ENCODE measurements around the gene IL6R. TPM values are rescaled to one million over a fixed set of nuclear protein-coding genes. Genes with fewer than 3 reads are reported as not detected.
A peak's percentile ranks its signal among the peaks of the same experiment; 100 is the strongest.

The IL6R gene
- total RNA-seq, 5 donors from 2014 or later (not counting 1 experiment from before 2014, with no cell fraction given), result 76.0 to 87.9 (median 80.8) TPM

GRCh38 chr1:154433161-154433764, 28.1 kb downstream of the IL6R start:
- no peaks in the 10 kb centered on the region for H3K27me3 Mint-ChIP-seq
- H3K4me3 Mint-ChIP-seq, result no peak overlapping the region
- ChIA-PET CTCF (interaction anchor here in 1 of 2 donors (0.5 kb wide), 1 partner anchor 358 kb away, joined by 5 read pairs; no protein-coding TSS in a partner anchor), POLR2A (no interaction called here)
- H3K27ac ChIP-seq (ENCODE audit: low read length), result peak overlapping the region; percentile 16
- no peaks in the 10 kb centered on the region for H3K9me3 Mint-ChIP-seq
- peaks cover 32 to 54% (median 50%) of the 10 kb centered on the region in 3 donors for H3K4me1 Mint-ChIP-seq
- peaks cover 0 to 5% of the 10 kb centered on the region in 2 experiments for H3K27me3 ChIP-seq (replicated peaks in 1 of 2; ENCODE audit: control insufficient read depth in 2 of 2, extremely low read depth in 1 of 2, insufficient read depth in 2 of 2, low read length in 1 of 2)
- DNase-seq, result peak in 1 of 35 experiments; percentile 20
- peaks cover 0 to 55% of the 10 kb centered on the region in 2 experiments for H3K4me1 ChIP-seq (ENCODE audit: control insufficient read depth in 1 of 2, extremely low read depth in 1 of 2, insufficient read depth in 2 of 2, low read length in 2 of 2)
- peak overlapping the region; percentile 70 to 83 for H3K27ac Mint-ChIP-seq
- no peaks in the 10 kb centered on the region for H3K9me3 ChIP-seq
- 79% methylated on average over 4 of the region's 9 CpGs for WGBS (ENCODE audit: insufficient coverage)
- peak in 3 of 4 experiments; percentile 17 to 48 (median 45) for ATAC-seq (replicated peaks in 1 of 4)
- H3K4me3 ChIP-seq (ENCODE audit: control insufficient read depth in 1 of 2, extremely low read depth in 1 of 2, low read length in 1 of 2), result no peak overlapping the region
- H3K36me3 ChIP-seq (ENCODE audit: control insufficient read depth in 2 of 2, extremely low read depth in 1 of 2, insufficient read depth in 1 of 2, low read length in 1 of 2), result peaks cover 6 to 72% of the 10 kb centered on the region in 2 donors
- peaks cover 30% of the 10 kb centered on the region for H3K36me3 Mint-ChIP-seq

GRCh38 chr1:154434346-154435085, 29.4 kb downstream of the IL6R start:
- 89% methylated on average over 11 of the region's 18 CpGs for WGBS (ENCODE audit: insufficient coverage)
- H3K36me3 Mint-ChIP-seq, result peaks cover 27% of the 10 kb centered on the region
- H3K27ac ChIP-seq (ENCODE audit: low read length), result no peak overlapping the region
- H3K27me3 ChIP-seq (replicated peaks in 1 of 2; ENCODE audit: control insufficient read depth in 2 of 2, extremely low read depth in 1 of 2, insufficient read depth in 2 of 2, low read length in 1 of 2), result peaks cover 0 to 5% of the 10 kb centered on the region in 2 experiments
- peaks cover 6 to 61% of the 10 kb centered on the region in 2 donors for H3K36me3 ChIP-seq (ENCODE audit: control insufficient read depth in 2 of 2, extremely low read depth in 1 of 2, insufficient read depth in 1 of 2, low read length in 1 of 2)
- no peak overlapping the region for H3K4me3 ChIP-seq (ENCODE audit: control insufficient read depth in 1 of 2, extremely low read depth in 1 of 2, low read length in 1 of 2)
- H3K9me3 ChIP-seq, result no peaks in the 10 kb centered on the region
- no peaks in the 10 kb centered on the region for H3K27me3 Mint-ChIP-seq
- ChIA-PET CTCF (interaction anchor here (0.5 to 0.6 kb wide), 3 partner anchors 23 to 245 kb away, joined by 3 to 6 read pairs (median 5); no protein-coding TSS in a partner anchor), POLR2A (interaction anchor here in 1 of 2 donors (0.7 kb wide), 1 partner anchor 9 kb away, joined by 4 read pairs; no protein-coding TSS in a partner anchor)
- ATAC-seq (replicated peaks in 1 of 4) (no peak), DNase-seq (no peak)
- H3K9me3 Mint-ChIP-seq, result no peaks in the 10 kb centered on the region
- no peak overlapping the region for H3K4me3 Mint-ChIP-seq
- peaks cover 39 to 55% (median 53%) of the 10 kb centered on the region in 3 donors for H3K4me1 Mint-ChIP-seq
- H3K27ac Mint-ChIP-seq, result peak overlapping the region; percentile 24 to 44
- peaks cover 5 to 51% of the 10 kb centered on the region in 2 experiments for H3K4me1 ChIP-seq (ENCODE audit: control insufficient read depth in 1 of 2, extremely low read depth in 1 of 2, insufficient read depth in 2 of 2, low read length in 2 of 2)

GRCh38 chr1:154435599-154436200, 30.6 kb downstream of the IL6R start:
- CTCF ChIA-PET, result interaction anchor here (0.6 kb wide), 2 partner anchors 13 to 45 kb away, joined by 3 read pairs; no protein-coding TSS in a partner anchor
- Histone ChIP-seq H3K4me1 (ENCODE audit: control insufficient read depth in 1 of 2, extremely low read depth in 1 of 2, insufficient read depth in 2 of 2, low read length in 2 of 2) (peaks cover 12 to 47% of the 10 kb centered on the region in 2 experiments), H3K27me3 (replicated peaks in 1 of 2; ENCODE audit: control insufficient read depth in 2 of 2, extremely low read depth in 1 of 2, insufficient read depth in 2 of 2, low read length in 1 of 2) (peaks cover 0 to 5% of the 10 kb centered on the region in 2 experiments), H3K9me3 (no peaks in the 10 kb centered on the region), H3K27ac (ENCODE audit: low read length) (no peak overlapping the region), H3K36me3 (ENCODE audit: control insufficient read depth in 2 of 2, extremely low read depth in 1 of 2, insufficient read depth in 1 of 2, low read length in 1 of 2) (peaks cover 4 to 49% of the 10 kb centered on the region in 2 donors), H3K4me3 (ENCODE audit: control insufficient read depth in 1 of 2, extremely low read depth in 1 of 2, low read length in 1 of 2) (no peak overlapping the region)
- Mint-ChIP-seq H3K27ac (peak overlapping the region in 1 of 2 donors; percentile 16), H3K4me3 (no peak overlapping the region), H3K27me3 (no peaks in the 10 kb centered on the region), H3K4me1 (peaks cover 46 to 59% (median 56%) of the 10 kb centered on the region in 3 donors), H3K9me3 (no peaks in the 10 kb centered on the region), H3K36me3 (peaks cover 20% of the 10 kb centered on the region)
- no peak for ATAC-seq (replicated peaks in 1 of 4)
- POLR2A ChIA-PET, result no interaction called here
- DNase-seq, result no peak
- 94% methylated on average over 14 of the region's 15 CpGs for WGBS (ENCODE audit: insufficient coverage)

GRCh38 chr1:154436433-154436832, 31.3 kb downstream of the IL6R start:
- Histone ChIP-seq H3K9me3 (no peaks in the 10 kb centered on the region), H3K27ac (ENCODE audit: low read length) (no peak overlapping the region), H3K4me3 (ENCODE audit: control insufficient read depth in 1 of 2, extremely low read depth in 1 of 2, low read length in 1 of 2) (no peak overlapping the region), H3K4me1 (ENCODE audit: control insufficient read depth in 1 of 2, extremely low read depth in 1 of 2, insufficient read depth in 2 of 2, low read length in 2 of 2) (peaks cover 17 to 49% of the 10 kb centered on the region in 2 experiments), H3K36me3 (ENCODE audit: control insufficient read depth in 2 of 2, extremely low read depth in 1 of 2, insufficient read depth in 1 of 2, low read length in 1 of 2) (peaks cover 4 to 43% of the 10 kb centered on the region in 2 donors), H3K27me3 (replicated peaks in 1 of 2; ENCODE audit: control insufficient read depth in 2 of 2, extremely low read depth in 1 of 2, insufficient read depth in 2 of 2, low read length in 1 of 2) (peaks cover 0 to 5% of the 10 kb centered on the region in 2 experiments)
- H3K27ac Mint-ChIP-seq, result no peak overlapping the region
- ChIA-PET CTCF (interaction anchor here in 1 of 2 donors (0.6 kb wide), 1 partner anchor 52 kb away, joined by 4 read pairs; no protein-coding TSS in a partner anchor), POLR2A (no interaction called here)
- WGBS (ENCODE audit: insufficient coverage), result 93% methylated on average over 7 of the region's 9 CpGs
- ATAC-seq (replicated peaks in 1 of 4) (no peak), DNase-seq (no peak)
- H3K4me3 Mint-ChIP-seq, result no peak overlapping the region
- no peaks in the 10 kb centered on the region for H3K27me3 Mint-ChIP-seq
- H3K4me1 Mint-ChIP-seq, result peaks cover 47 to 59% (median 57%) of the 10 kb centered on the region in 3 donors
- no peaks in the 10 kb centered on the region for H3K9me3 Mint-ChIP-seq
- H3K36me3 Mint-ChIP-seq, result peaks cover 22% of the 10 kb centered on the region

GRCh38 chr1:154440036-154440804, 35.1 kb downstream of the IL6R start:
- ATAC-seq (replicated peaks in 1 of 4) (no peak), DNase-seq (no peak)
- H3K36me3 ChIP-seq (ENCODE audit: control insufficient read depth in 2 of 2, extremely low read depth in 1 of 2, insufficient read depth in 1 of 2, low read length in 1 of 2), result peaks cover 0 to 28% of the 10 kb centered on the region in 2 donors
- POLR2A ChIA-PET, result no interaction called here
- H3K9me3 ChIP-seq, result no peaks in the 10 kb centered on the region
- Mint-ChIP-seq H3K4me3 (peak overlapping the region; percentile 10 to 78 (median 62)), H3K36me3 (peaks cover 30% of the 10 kb centered on the region), H3K4me1 (peaks cover 66 to 69% (median 68%) of the 10 kb centered on the region in 3 donors), H3K27ac (peak overlapping the region; percentile 97), H3K9me3 (no peaks in the 10 kb centered on the region), H3K27me3 (no peaks in the 10 kb centered on the region)
- WGBS (ENCODE audit: insufficient coverage), result 47% methylated on average over 3 of the region's 6 CpGs
- no peaks in the 10 kb centered on the region for H3K27me3 ChIP-seq (replicated peaks in 1 of 2; ENCODE audit: control insufficient read depth in 2 of 2, extremely low read depth in 1 of 2, insufficient read depth in 2 of 2, low read length in 1 of 2)
- CTCF ChIA-PET, result interaction anchor here in 1 of 2 donors (0.6 kb wide), 1 partner anchor 833 kb away, joined by 5 read pairs; the partner anchor contains the start of gene CLK2
- peak overlapping the region; percentile 55 for H3K27ac ChIP-seq (ENCODE audit: low read length)
- no peak overlapping the region for H3K4me3 ChIP-seq (ENCODE audit: control insufficient read depth in 1 of 2, extremely low read depth in 1 of 2, low read length in 1 of 2)
- peaks cover 30 to 64% of the 10 kb centered on the region in 2 experiments for H3K4me1 ChIP-seq (ENCODE audit: control insufficient read depth in 1 of 2, extremely low read depth in 1 of 2, insufficient read depth in 2 of 2, low read length in 2 of 2)
